Measurements from ENCODE around the gene AVPI1. TPM values are rescaled to one million over a fixed set of nuclear protein-coding genes. Genes with fewer than 3 reads are reported as not detected.

Gene AVPI1
- total and polyA plus RNA-seq, 2 donors (not counting 3 experiments of a cell fraction or from before 2014, with no cell fraction given) = 2.4 to 3.7 TPM

GRCh38 chr10:97707134-97707861, 20.3 kb upstream of the AVPI1 start:
- FAIRE-seq = no peak
- no peaks in the 10 kb centered on the region for H3K9me1 ChIP-seq (replicated peaks; ENCODE audit: control insufficient read depth, extremely low read depth, insufficient read depth, low read length)
- intact Hi-C loops (cut with micrococcal nuclease) (no loop called here), dilution Hi-C loops (cut with MboI; ENCODE audit: extremely low pct_ligation_motif_present, low sequenced_read_pairs) (no loop called here)
- no peak overlapping the region for H3K27ac ChIP-seq (ENCODE audit: insufficient read depth, low read depth, low read length)
- CTCF ChIA-PET = interaction anchor here (2.6 to 18.5 kb wide), 3 partner anchors 19 to 30 kb away, joined by 24 to 863 read pairs (median 69); partner anchors contain the start of gene ZFYVE27
- POLR2A ChIA-PET = no interaction called here
- H3K4me1 ChIP-seq (ENCODE audit: control insufficient read depth, extremely low read depth, insufficient read depth, low read length) = no peaks in the 10 kb centered on the region
- no peaks in the 10 kb centered on the region for H3K9me3 ChIP-seq (replicated peaks; ENCODE audit: control insufficient read depth, insufficient read depth, low read length)
- DNase-seq (ENCODE audit: low read depth, low spot score) = no peak
- TF ChIP-seq POLR2A (IDR thresholded peaks at IDR 0.05; ENCODE audit: low read depth, low read length) = no peak
- TF ChIP-seq GATA2 (IDR thresholded peaks at IDR 0.05; ENCODE audit: insufficient read depth, insufficient read length, low read depth, low read length) = no peak
- no peak for TF ChIP-seq FOS (IDR thresholded peaks at IDR 0.05; ENCODE audit: borderline replicate concordance, insufficient read depth, low read length)
- H3K9ac ChIP-seq (replicated peaks; ENCODE audit: extremely low read depth, insufficient read depth, low read length) = no peak overlapping the region
- H4K20me1 ChIP-seq (replicated peaks; ENCODE audit: control insufficient read depth, extremely low read depth, insufficient read depth, low read length) = no peaks in the 10 kb centered on the region
- no TSS peak for BruUV-seq (replicated peaks)
- no peaks in the 10 kb centered on the region for H3K79me2 ChIP-seq (ENCODE audit: control insufficient read depth, insufficient read depth, low read length)
- H2AFZ ChIP-seq (ENCODE audit: low read depth, low read length) = no peak overlapping the region
- no peaks in the 10 kb centered on the region for H3K27me3 ChIP-seq (ENCODE audit: control insufficient read depth in 2 of 2, insufficient read depth in 2 of 2, low read length in 2 of 2)
- H3K4me3 ChIP-seq (replicated peaks in 1 of 3; ENCODE audit: insufficient read depth in 1 of 3, low read depth in 1 of 3, low read length in 3 of 3) = no peak overlapping the region
- H3K4me2 ChIP-seq (ENCODE audit: insufficient read depth, low read length) = no peak overlapping the region
- H3K36me3 ChIP-seq (ENCODE audit: control insufficient read depth in 2 of 2, extremely low read depth in 1 of 2, insufficient read depth in 2 of 2, low read length in 2 of 2) = no peaks in the 10 kb centered on the region

- Histone ChIP-seq H3K4me1 (ENCODE audit: control insufficient read depth, extremely low read depth, insufficient read depth, low read length) (no peaks in the 10 kb centered on the region), H2AFZ (ENCODE audit: low read depth, low read length) (no peak overlapping the region), H3K36me3 (ENCODE audit: control insufficient read depth in 2 of 2, extremely low read depth in 1 of 2, insufficient read depth in 2 of 2, low read length in 2 of 2) (no peaks in the 10 kb centered on the region), H3K27me3 (ENCODE audit: control insufficient read depth in 2 of 2, insufficient read depth in 2 of 2, low read length in 2 of 2) (peaks cover 2 to 5% of the 10 kb centered on the region in 2 experiments), H3K4me2 (ENCODE audit: insufficient read depth, low read length) (no peak overlapping the region), H3K9ac (replicated peaks; ENCODE audit: extremely low read depth, insufficient read depth, low read length) (no peak overlapping the region), H3K9me3 (replicated peaks; ENCODE audit: control insufficient read depth, insufficient read depth, low read length) (no peaks in the 10 kb centered on the region), H4K20me1 (replicated peaks; ENCODE audit: control insufficient read depth, extremely low read depth, insufficient read depth, low read length) (no peaks in the 10 kb centered on the region), H3K27ac (ENCODE audit: insufficient read depth, low read depth, low read length) (no peak overlapping the region), H3K79me2 (ENCODE audit: control insufficient read depth, insufficient read depth, low read length) (no peaks in the 10 kb centered on the region), H3K9me1 (replicated peaks; ENCODE audit: control insufficient read depth, extremely low read depth, insufficient read depth, low read length) (no peaks in the 10 kb centered on the region), H3K4me3 (replicated peaks in 1 of 3; ENCODE audit: insufficient read depth in 1 of 3, low read depth in 1 of 3, low read length in 3 of 3) (no peak overlapping the region)
- no TSS peak for BruUV-seq (replicated peaks)
- POLR2A ChIA-PET = no interaction called here
- dilution Hi-C loops (cut with MboI; ENCODE audit: extremely low pct_ligation_motif_present, low sequenced_read_pairs) (no loop called here), intact Hi-C loops (cut with micrococcal nuclease) (no loop called here)
- no peak for FAIRE-seq
- no peak for TF ChIP-seq EZH2 (IDR thresholded peaks at IDR 0.05; ENCODE audit: borderline replicate concordance, low read depth, low read length, severe bottlenecking)
- TF ChIP-seq JUN (IDR thresholded peaks at IDR 0.05; ENCODE audit: borderline replicate concordance, insufficient read depth, insufficient read length, low read depth) = no peak
- no peak for TF ChIP-seq CTCF (IDR thresholded peaks at IDR 0.05; ENCODE audit: extremely low read depth in 1 of 2, insufficient read depth in 1 of 2, low read depth in 1 of 2, low read length in 2 of 2)
- TF ChIP-seq GATA2 (IDR thresholded peaks at IDR 0.05; ENCODE audit: insufficient read depth, insufficient read length, low read depth, low read length) = no peak
- TF ChIP-seq FOS (IDR thresholded peaks at IDR 0.05; ENCODE audit: borderline replicate concordance, insufficient read depth, low read length) = no peak
- TF ChIP-seq POLR2A (IDR thresholded peaks at IDR 0.05; ENCODE audit: low read depth, low read length) = no peak
- TF ChIP-seq MAX (IDR thresholded peaks at IDR 0.05; ENCODE audit: insufficient read depth, insufficient read length) = no peak
- CTCF ChIA-PET = interaction anchor here (1.3 to 18.5 kb wide), 5 partner anchors 8 to 27 kb away, joined by 5 to 863 read pairs (median 49); partner anchors contain the start of genes AVPI1, MARVELD1 and ZFYVE27
- DNase-seq (ENCODE audit: low read depth, low spot score) = no peak
Observed at GRCh38 chr10:97705006-97705670, 18.1 kb upstream of the AVPI1 start.

Measured in endothelial cell of umbilical vein (primary cell).